HG02970 (cell line): Measurements from ENCODE around the gene GSTT4.
"Not testable (repeated sequence)": the region's sequence is repeated elsewhere in the genome, so short reads cannot be mapped to it uniquely, and the experiment has no call there.

Experiments used
- ATAC-seq: cut with Tn5 transposase; IDR thresholded peaks from one replicate; pipeline ENCODE4 v1.9.1; 2021; ENCODE audit warnings: mild to moderate bottlenecking, moderate library complexity, moderate number of reproducible peaks; ENCODE audit not compliant: unreplicated experiment, low FRiP score

GSTT4 gene

DNA sequence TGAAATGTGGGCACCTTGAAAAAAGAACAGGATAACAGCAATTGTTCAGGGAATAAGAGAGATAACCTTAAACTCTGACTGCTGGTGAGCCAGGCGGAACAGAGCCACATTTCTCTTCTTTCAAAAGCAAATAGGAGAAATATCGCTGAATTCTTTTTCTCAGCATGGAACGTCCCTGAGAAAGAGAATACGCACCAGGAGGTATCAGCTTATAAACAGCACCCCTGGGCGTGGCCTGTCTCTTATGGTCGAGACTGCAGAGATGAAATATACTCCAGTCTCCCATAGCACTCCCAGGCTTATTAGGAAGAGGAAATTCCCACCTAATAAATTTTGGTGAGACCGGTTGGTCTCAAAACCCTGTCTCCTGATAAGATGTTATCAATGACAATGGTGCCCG, 49.4 kb downstream of the GSTT4 start:
- ATAC-seq, result not testable (repeated sequence)

DNA sequence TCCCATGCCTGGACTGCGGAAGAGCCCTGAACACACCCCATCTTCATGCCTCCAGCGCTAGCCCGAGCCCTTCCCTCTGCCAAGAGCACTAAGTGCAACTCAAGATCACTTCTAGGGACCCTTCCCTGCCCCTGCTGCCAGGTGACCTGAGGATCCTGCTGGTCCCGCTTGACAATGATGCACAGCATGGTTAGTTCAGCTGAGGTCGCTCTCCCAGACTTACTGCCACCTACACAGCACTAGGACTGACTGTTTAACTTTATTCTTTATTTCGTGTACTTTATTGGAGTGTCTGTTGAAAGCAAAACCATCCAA, 50.3 kb downstream of the GSTT4 start:
- not testable (repeated sequence) for ATAC-seq

DNA sequence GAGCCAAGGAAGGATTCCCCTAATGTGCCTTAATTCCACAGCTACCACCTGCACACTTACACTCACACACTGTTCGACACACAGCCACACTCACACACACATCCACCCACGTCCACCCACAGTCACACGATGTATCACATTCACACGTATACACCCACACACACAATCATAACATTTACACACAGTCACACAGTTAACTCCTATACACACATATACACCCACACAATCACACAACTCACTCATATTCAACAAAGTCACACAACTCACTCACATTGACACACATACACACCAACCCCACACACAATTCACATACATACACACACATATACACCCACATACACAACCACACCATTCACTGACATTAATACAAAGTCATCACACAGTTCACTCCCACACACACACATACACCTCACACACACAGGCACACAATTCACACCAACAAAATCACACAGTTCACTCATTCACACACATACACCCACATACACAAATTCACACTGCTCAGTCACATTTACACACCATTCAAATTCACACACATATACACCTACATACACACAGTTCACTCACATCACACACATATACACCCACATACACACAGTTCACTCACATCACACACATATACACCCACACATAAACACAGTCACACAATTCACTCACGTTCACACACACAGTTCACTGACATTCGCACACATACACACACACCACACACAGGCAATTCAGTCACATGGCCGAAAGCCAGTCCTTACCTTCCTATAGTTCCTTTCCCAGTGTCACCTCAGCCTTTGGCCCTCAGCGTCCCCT, 50.9 kb downstream of the GSTT4 start:
- not testable (repeated sequence) for ATAC-seq

DNA sequence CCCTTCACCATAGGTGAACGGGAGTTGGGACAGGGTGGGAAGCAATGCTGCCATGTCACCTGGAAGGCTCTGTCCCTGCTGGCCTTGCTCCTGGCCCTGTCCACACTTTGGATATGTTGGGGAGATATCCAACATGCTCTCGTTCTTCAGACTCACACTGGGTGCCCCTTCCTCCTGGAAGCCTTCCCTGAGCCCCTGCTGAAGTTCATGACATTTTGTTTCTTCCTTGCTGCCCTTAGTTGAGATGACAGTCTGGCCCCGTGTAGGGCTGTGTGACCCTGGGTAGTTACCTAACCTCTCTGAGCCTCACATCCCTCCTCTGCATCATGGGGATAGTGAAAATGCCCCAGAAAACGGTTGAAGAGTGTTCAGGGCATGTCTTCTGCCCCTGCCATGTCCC, 51.8 kb downstream of the GSTT4 start:
- ATAC-seq, result not testable (repeated sequence)

DNA sequence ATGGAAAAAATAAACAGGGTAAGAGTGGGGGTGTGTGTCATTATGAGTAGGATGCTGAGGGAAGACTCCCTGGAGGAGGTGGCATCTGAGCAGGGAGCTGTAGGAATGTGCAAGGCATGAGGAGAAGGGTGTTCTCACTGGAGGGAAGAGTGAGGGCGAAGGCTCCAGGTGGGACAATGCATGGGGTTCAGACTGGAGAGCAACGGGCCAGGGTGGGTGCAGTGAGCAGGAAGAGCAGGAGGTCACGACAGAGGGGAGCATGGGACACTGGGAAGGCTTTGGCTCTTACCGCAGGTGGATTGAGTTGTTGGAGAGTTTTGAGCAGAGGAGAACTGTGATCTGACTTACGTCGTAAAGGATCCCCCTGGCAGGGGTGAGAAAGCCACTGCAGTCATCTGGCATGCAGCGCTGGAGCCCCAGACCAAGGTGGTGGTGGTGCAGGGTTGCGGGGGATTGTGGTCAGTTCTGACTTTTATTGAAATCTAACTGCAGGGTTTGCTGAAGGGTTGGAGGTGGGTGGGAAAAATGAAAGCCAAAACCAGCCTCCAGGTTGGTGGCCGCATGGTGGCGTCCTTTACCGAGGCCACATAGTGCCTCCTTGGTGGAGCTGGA, 52.4 kb downstream of the GSTT4 start:
- ATAC-seq, result not testable (repeated sequence)

DNA sequence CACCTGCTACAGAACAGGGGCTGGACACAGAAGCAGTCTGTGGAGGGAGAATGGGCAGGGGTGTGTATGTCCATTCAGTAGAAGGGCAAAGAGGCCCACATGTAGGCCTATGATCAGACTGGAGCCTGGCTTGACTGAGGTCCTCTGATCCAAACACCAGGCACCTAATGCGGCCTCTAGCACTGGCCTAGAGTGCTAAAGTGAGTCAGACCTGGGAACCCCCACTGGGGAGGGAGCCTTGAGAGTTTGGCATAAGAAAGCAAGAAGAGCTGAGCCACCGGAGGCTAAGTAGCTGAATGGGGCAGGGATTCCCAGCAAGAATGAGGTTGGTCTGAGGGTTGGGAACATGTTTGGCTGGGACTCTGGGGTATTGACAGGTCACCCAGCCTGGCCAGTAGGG, 53.9 kb downstream of the GSTT4 start:
- not testable (repeated sequence) for ATAC-seq

DNA sequence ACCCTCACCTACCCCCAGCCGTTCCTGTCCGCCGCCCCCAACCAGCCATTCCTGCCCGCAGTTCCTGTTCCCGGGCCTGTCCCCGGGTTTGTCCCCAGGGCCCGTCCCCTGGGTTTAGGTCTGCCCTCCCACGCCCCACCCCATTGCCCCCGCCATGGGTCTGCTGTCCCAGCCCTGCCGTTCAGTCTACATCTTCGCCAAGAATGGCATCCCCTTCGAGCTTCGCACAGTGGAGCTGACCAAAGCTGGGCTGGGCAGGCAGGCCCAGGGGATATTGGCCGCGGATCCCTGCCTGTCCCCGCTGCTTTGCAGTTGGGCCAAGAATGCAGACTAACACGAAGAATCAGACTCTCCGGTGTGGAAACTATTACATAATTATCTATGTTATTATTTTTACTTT, 55.5 kb downstream of the GSTT4 start:
- not testable (repeated sequence) for ATAC-seq
